HepG2 (cell line): ENCODE results near the gene TSEN34. TPM values are rescaled to one million over a fixed set of nuclear protein-coding genes. Genes with fewer than 3 reads are reported as not detected.
A peak's percentile ranks its signal among the peaks of the same experiment; 100 is the strongest.

Source experiments
- AGO1 ChIP-seq: fragments of 200-400 bp; formaldehyde crosslinking; IDR thresholded peaks from 2 replicates; pipeline ENCODE4 v1.6.1; 2017; ENCODE audit warnings: mild to moderate bottlenecking, low read depth, low read length, moderate library complexity; ENCODE audit not compliant: poor library complexity, severe bottlenecking
- NFYC ChIP-seq: IDR thresholded peaks from 2 replicates; pipeline ENCODE4 v1.6.1; 2016; ENCODE audit warnings: missing genetic modification reagents, missing compliant biosample characterization
- POLR2A ChIP-seq, 2 experiments: IDR thresholded peaks; 2 replicates each; pipeline ENCODE4 v1.6.1; 2011; ENCODE audit warnings: low read depth in 2 of 2, low read length in 2 of 2, mild to moderate bottlenecking in 1 of 2, moderate library complexity in 1 of 2; ENCODE audit not compliant: insufficient read depth in 1 of 2
- PPARG ChIP-seq: conservative IDR thresholded peaks from 2 replicates; pipeline ENCODE4 v1.6.1; 2016; ENCODE audit warnings: missing biosample characterization, missing genetic modification reagents
- RBFOX2 ChIP-seq: fragments of 200-400 bp; formaldehyde crosslinking; IDR thresholded peaks from 2 replicates; pipeline ENCODE4 v1.6.1; 2017; ENCODE audit warnings: low read depth, mild to moderate bottlenecking, low read length
- RBM39 ChIP-seq: fragments of 200-400 bp; formaldehyde crosslinking; IDR thresholded peaks from one replicate; pipeline ENCODE4 v1.6.1; 2018; ENCODE audit warnings: antibody characterized with exemption, mild to moderate bottlenecking, low read depth, low read length; ENCODE audit not compliant: poor library complexity, severe bottlenecking
- THYN1 ChIP-seq: sonication (generic); formaldehyde crosslinking; IDR thresholded peaks from 2 replicates; pipeline ENCODE4 v1.8.1; 2023; ENCODE audit warnings: low read depth, mild to moderate bottlenecking, moderate library complexity, missing genetic modification reagents, borderline replicate concordance
- ZNF121 ChIP-seq: sonication (generic); formaldehyde crosslinking; IDR thresholded peaks from 2 replicates; pipeline ENCODE4 v1.5.0; 2020; ENCODE audit warnings: mild to moderate bottlenecking, missing genetic modification reagents
- ZNF253 ChIP-seq: sonication (generic); formaldehyde crosslinking; IDR thresholded peaks from 2 replicates; pipeline ENCODE4 v1.8.0; 2022; ENCODE audit warnings: mild to moderate bottlenecking, missing genetic modification reagents, borderline replicate concordance
- ZNF724P ChIP-seq: sonication (generic); formaldehyde crosslinking; IDR thresholded peaks from 2 replicates; pipeline ENCODE4 v1.8.0; 2022; ENCODE audit warnings: missing genetic modification reagents, borderline replicate concordance
- ZNF816 ChIP-seq: sonication (generic); formaldehyde crosslinking; IDR thresholded peaks from 2 replicates; pipeline ENCODE4 v1.8.0; 2022; ENCODE audit warnings: missing genetic modification reagents, mild to moderate bottlenecking, borderline replicate concordance
- ZSCAN30 ChIP-seq: sonication (generic); formaldehyde crosslinking; IDR thresholded peaks from 2 replicates; pipeline ENCODE4 v1.5.0; 2020; ENCODE audit warnings: mild to moderate bottlenecking, missing genetic modification reagents
- ZZZ3 ChIP-seq: sonication (generic); formaldehyde crosslinking; IDR thresholded peaks from 2 replicates; pipeline ENCODE4 v1.4.0; 2020; ENCODE audit warnings: missing genetic modification reagents, mild to moderate bottlenecking, borderline replicate concordance
- polyA plus RNA-seq, 8 experiments: library from polyadenylated mRNA; depleted of rRNA in 3 of 8; stranded (reverse) in 7 of 8; unstranded in 1 of 8; fragments of >200 nt; fragmentation: Illumina TruSeq in 4 of 8; extraction: Trizol in 4 of 8; gene quantifications; 2 replicates each; pipeline versions ENCODE4 v1.2.1 to v1.2.3, GENCODE V29; 2011 to 2016; ENCODE audit warnings: low read depth in 4 of 8, missing spikeins in 1 of 8, mixed read lengths in 1 of 8; ENCODE audit not compliant: insufficient read depth in 1 of 8
- total RNA-seq, 5 experiments: library from RNA; depleted of rRNA; stranded (reverse); fragments of >200 nt; fragmentation: Illumina TruSeq; extraction: Trizol; gene quantifications; 2 replicates each; pipeline ENCODE4 v1.2.3, GENCODE V29; 2016; ENCODE audit warnings: low read depth in 1 of 5
- TF ChIP-seq, protein P1 (sequence below): sonication (generic); formaldehyde crosslinking; IDR thresholded peaks from 2 replicates; pipeline ENCODE4 v1.5.0; 2020; ENCODE audit warnings: mild to moderate bottlenecking, missing genetic modification reagents, borderline replicate concordance
- TF ChIP-seq, protein P2 (sequence below): sonication (generic); formaldehyde crosslinking; IDR thresholded peaks from 2 replicates; pipeline ENCODE4 v1.4.0; 2020; ENCODE audit warnings: missing genetic modification reagents, borderline replicate concordance
- TF ChIP-seq, protein P3 (sequence below): IDR thresholded peaks from 2 replicates; pipeline ENCODE4 v1.6.1; 2016; ENCODE audit warnings: low read depth, control low read depth
- TF ChIP-seq, protein P4 (sequence below): sonication (generic); formaldehyde crosslinking; IDR thresholded peaks from 2 replicates; pipeline ENCODE4 v1.4.0; 2020; ENCODE audit warnings: missing genetic modification reagents; ENCODE audit errors: not compliant biosample characterization

TSEN34 gene
- total and polyA plus RNA-seq, 2 of the 13 experiments (the other 11 are each of a cell fraction or from before 2014, with no cell fraction given) = 55.1 to 65.4 TPM

DNA sequence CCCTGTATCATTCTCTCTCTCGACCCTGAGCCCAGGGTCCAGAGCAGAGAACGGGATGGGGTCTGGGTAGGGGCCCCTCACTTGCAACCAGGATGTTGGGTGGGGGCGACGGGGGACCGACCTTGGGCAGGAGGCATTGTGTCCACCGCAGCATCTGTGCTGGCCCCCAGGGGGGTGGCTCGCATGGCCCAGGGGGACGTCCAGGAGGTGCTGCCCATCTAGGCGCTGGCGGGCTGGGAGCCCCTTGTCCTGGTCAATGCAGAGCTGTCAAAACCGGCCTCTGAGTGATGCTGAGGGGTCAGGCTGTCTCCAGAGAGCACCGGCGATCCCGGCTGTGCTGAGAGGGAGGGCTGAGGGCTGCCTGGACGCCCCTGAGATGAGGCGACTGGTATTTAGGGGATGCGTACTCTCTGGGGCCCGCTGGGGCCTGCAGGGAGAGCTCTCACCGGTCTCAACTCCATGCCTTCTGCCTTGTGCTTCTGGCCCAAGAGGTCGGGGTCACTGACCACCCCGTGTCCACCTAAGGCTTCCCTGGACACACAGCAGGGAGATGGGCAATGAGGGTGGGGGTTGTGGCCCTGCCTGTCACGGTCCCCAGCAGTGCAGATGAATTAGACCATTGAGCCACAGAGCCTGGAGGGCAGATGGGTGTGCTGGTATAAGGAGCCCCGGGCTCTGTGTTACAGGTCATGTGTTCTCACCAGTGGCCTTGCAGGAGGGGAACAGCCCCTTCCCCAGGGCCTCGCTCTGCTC lies 18.1 kb downstream of the TSEN34 start (continued):
- TF ChIP-seq, protein P1, sequence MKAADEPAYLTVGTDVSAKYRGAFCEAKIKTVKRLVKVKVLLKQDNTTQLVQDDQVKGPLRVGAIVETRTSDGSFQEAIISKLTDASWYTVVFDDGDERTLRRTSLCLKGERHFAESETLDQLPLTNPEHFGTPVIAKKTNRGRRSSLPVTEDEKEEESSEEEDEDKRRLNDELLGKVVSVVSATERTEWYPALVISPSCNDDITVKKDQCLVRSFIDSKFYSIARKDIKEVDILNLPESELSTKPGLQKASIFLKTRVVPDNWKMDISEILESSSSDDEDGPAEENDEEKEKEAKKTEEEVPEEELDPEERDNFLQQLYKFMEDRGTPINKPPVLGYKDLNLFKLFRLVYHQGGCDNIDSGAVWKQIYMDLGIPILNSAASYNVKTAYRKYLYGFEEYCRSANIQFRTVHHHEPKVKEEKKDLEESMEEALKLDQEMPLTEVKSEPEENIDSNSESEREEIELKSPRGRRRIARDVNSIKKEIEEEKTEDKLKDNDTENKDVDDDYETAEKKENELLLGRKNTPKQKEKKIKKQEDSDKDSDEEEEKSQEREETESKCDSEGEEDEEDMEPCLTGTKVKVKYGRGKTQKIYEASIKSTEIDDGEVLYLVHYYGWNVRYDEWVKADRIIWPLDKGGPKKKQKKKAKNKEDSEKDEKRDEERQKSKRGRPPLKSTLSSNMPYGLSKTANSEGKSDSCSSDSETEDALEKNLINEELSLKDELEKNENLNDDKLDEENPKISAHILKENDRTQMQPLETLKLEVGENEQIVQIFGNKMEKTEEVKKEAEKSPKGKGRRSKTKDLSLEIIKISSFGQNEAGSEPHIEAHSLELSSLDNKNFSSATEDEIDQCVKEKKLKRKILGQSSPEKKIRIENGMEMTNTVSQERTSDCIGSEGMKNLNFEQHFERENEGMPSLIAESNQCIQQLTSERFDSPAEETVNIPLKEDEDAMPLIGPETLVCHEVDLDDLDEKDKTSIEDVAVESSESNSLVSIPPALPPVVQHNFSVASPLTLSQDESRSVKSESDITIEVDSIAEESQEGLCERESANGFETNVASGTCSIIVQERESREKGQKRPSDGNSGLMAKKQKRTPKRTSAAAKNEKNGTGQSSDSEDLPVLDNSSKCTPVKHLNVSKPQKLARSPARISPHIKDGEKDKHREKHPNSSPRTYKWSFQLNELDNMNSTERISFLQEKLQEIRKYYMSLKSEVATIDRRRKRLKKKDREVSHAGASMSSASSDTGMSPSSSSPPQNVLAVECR = peak; percentile 14; the same call in 1 of the 2 replicates
- peak; percentile 46 for TF ChIP-seq RBM39
- peak; percentile 98 for TF ChIP-seq AGO1
- TF ChIP-seq PPARG (CRISPR knock-in tag) = no peak
- TF ChIP-seq, protein P2, sequence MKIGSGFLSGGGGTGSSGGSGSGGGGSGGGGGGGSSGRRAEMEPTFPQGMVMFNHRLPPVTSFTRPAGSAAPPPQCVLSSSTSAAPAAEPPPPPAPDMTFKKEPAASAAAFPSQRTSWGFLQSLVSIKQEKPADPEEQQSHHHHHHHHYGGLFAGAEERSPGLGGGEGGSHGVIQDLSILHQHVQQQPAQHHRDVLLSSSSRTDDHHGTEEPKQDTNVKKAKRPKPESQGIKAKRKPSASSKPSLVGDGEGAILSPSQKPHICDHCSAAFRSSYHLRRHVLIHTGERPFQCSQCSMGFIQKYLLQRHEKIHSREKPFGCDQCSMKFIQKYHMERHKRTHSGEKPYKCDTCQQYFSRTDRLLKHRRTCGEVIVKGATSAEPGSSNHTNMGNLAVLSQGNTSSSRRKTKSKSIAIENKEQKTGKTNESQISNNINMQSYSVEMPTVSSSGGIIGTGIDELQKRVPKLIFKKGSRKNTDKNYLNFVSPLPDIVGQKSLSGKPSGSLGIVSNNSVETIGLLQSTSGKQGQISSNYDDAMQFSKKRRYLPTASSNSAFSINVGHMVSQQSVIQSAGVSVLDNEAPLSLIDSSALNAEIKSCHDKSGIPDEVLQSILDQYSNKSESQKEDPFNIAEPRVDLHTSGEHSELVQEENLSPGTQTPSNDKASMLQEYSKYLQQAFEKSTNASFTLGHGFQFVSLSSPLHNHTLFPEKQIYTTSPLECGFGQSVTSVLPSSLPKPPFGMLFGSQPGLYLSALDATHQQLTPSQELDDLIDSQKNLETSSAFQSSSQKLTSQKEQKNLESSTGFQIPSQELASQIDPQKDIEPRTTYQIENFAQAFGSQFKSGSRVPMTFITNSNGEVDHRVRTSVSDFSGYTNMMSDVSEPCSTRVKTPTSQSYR (CRISPR knock-in tag) = peak; percentile 35; the same call in 1 of the 2 replicates
- no peak for TF ChIP-seq ZZZ3 (CRISPR knock-in tag)
- TF ChIP-seq, protein P3, sequence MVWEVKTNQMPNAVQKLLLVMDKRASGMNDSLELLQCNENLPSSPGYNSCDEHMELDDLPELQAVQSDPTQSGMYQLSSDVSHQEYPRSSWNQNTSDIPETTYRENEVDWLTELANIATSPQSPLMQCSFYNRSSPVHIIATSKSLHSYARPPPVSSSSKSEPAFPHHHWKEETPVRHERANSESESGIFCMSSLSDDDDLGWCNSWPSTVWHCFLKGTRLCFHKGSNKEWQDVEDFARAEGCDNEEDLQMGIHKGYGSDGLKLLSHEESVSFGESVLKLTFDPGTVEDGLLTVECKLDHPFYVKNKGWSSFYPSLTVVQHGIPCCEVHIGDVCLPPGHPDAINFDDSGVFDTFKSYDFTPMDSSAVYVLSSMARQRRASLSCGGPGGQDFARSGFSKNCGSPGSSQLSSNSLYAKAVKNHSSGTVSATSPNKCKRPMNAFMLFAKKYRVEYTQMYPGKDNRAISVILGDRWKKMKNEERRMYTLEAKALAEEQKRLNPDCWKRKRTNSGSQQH (CRISPR knock-in tag) = no peak
- peak; percentile 71 for TF ChIP-seq RBFOX2
- TF ChIP-seq POLR2A (IDR thresholded peaks at IDR 0.05; ENCODE audit: insufficient read depth in 1 of 2, low read depth in 2 of 2, low read length in 2 of 2) = peak in 1 of 2 experiments; percentile 28; a peak in 1 of 4 replicates
- TF ChIP-seq, protein P4, sequence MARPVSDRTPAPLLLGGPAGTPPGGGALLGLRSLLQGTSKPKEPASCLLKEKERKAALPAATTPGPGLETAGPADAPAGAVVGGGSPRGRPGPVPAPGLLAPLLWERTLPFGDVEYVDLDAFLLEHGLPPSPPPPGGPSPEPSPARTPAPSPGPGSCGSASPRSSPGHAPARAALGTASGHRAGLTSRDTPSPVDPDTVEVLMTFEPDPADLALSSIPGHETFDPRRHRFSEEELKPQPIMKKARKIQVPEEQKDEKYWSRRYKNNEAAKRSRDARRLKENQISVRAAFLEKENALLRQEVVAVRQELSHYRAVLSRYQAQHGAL (CRISPR knock-in tag) = no peak
- TF ChIP-seq NFYC = no peak
- TF ChIP-seq ZNF724P = no peak
- TF ChIP-seq ZNF253 = no peak
- TF ChIP-seq THYN1 (CRISPR knock-in tag) = no peak
- peak; percentile 42; the same call in 1 of the 2 replicates for TF ChIP-seq ZNF121
- no peak for TF ChIP-seq ZSCAN30 (CRISPR knock-in tag)
- TF ChIP-seq ZNF816 (CRISPR knock-in tag) = no peak
